DOHH2 (cell line): ENCODE data around the gene CNOT4.
A peak's percentile ranks its signal among the peaks of the same experiment; 100 is the strongest.

Experiments
- H3F3A ChIP-seq: fragments of 200-600 bp; sonication (generic), shearing (Covaris generic); 2 replicates; pipeline ENCODE4 v1.6.0; 2016; ENCODE audit warnings: antibody characterized with exemption, mild to moderate bottlenecking; ENCODE audit not compliant: control insufficient read depth, insufficient read depth
- H3K27ac ChIP-seq: fragments of 200-600 bp; sonication (generic); 2 replicates; pipeline ENCODE4 v1.5.1; 2014; ENCODE audit warnings: low read depth, mild to moderate bottlenecking, low read length, moderate library complexity
- H3K27me3 ChIP-seq: fragments of 200-600 bp; sonication (generic); 2 replicates; pipeline ENCODE4 v1.6.1; 2014; ENCODE audit warnings: mild to moderate bottlenecking, low read length, mixed read lengths; ENCODE audit not compliant: control insufficient read depth
- H3K36me3 ChIP-seq: fragments of 200-600 bp; sonication (generic); 2 replicates; pipeline ENCODE4 v1.6.1; 2014; ENCODE audit warnings: mild to moderate bottlenecking, low read length, moderate library complexity, mixed read lengths; ENCODE audit not compliant: control insufficient read depth
- H3K4me1 ChIP-seq: fragments of 200-600 bp; sonication (generic); 2 replicates; pipeline ENCODE4 v1.6.1; 2014; ENCODE audit warnings: mild to moderate bottlenecking, low read length, mixed read lengths; ENCODE audit not compliant: control insufficient read depth
- H3K4me2 ChIP-seq: fragments of 200-600 bp; sonication (generic); 2 replicates; pipeline ENCODE4 v1.6.0; 2014; ENCODE audit warnings: mild to moderate bottlenecking, low read length, moderate library complexity
- H3K4me3 ChIP-seq: fragments of 200-600 bp; sonication (generic); 2 replicates; pipeline ENCODE4 v1.5.1; 2014; ENCODE audit warnings: mild to moderate bottlenecking, low read length, mixed read lengths
- H3K79me2 ChIP-seq: fragments of 200-600 bp; sonication (generic); 2 replicates; pipeline ENCODE4 v1.6.1; 2014; ENCODE audit warnings: mild to moderate bottlenecking, low read length, mixed read lengths; ENCODE audit not compliant: control insufficient read depth
- H3K9me2 ChIP-seq: fragments of 200-600 bp; sonication (generic); replicated peaks from 2 replicates; pipeline ENCODE4 v1.6.1; 2014; ENCODE audit warnings: mild to moderate bottlenecking, low read length, mixed read lengths; ENCODE audit not compliant: control insufficient read depth
- H3K9me3 ChIP-seq: fragments of 200-600 bp; sonication (generic); 2 replicates; pipeline ENCODE4 v1.6.1; 2014; ENCODE audit warnings: antibody characterized with exemption, low read length, mixed read lengths; ENCODE audit not compliant: control insufficient read depth, insufficient read depth
- H4K20me1 ChIP-seq: fragments of 200-600 bp; sonication (generic); 2 replicates; pipeline ENCODE4 v1.6.0; 2014; ENCODE audit warnings: low read depth, mild to moderate bottlenecking, antibody characterized with exemption, low read length, moderate library complexity; ENCODE audit not compliant: control insufficient read depth, insufficient read depth
- CTCF ChIP-seq: fragments of 200-600 bp; sonication (generic); IDR thresholded peaks from one replicate; pipeline ENCODE4 v1.5.1; 2014; ENCODE audit warnings: antibody characterized with exemption, mild to moderate bottlenecking, low read depth, low read length; ENCODE audit not compliant: poor library complexity, severe bottlenecking
- EZH2phosphoT487 ChIP-seq: fragments of 200-600 bp; sonication (generic); IDR thresholded peaks from 2 replicates; pipeline ENCODE4 v1.6.1; 2017; ENCODE audit warnings: borderline replicate concordance, mild to moderate bottlenecking, antibody characterized with exemption, low read length, moderate library complexity, mixed read lengths

The CNOT4 gene

GRCh38 chr7:135365721-135366120 lies 144.2 kb downstream of the CNOT4 start:
- H3K36me3 ChIP-seq = peaks cover 13% of the 10 kb centered on the region
- no peaks in the 10 kb centered on the region for H3K79me2 ChIP-seq
- no peak overlapping the region for H3K27ac ChIP-seq
- H3K9me2 ChIP-seq = no peaks in the 10 kb centered on the region
- no peak overlapping the region for H3K4me2 ChIP-seq
- no peaks in the 10 kb centered on the region for H3K27me3 ChIP-seq
- H3K4me1 ChIP-seq = no peaks in the 10 kb centered on the region
- TF ChIP-seq CTCF (no peak), EZH2phosphoT487 (no peak)
- H3K4me3 ChIP-seq = no peak overlapping the region
- H3K9me3 ChIP-seq = no peaks in the 10 kb centered on the region
- no peaks in the 10 kb centered on the region for H3F3A ChIP-seq
- H4K20me1 ChIP-seq = no peaks in the 10 kb centered on the region

- Histone ChIP-seq H3K4me3 (no peak overlapping the region), H3K27me3 (no peaks in the 10 kb centered on the region), H3K9me2 (no peaks in the 10 kb centered on the region), H3K4me2 (no peak overlapping the region), H3K4me1 (no peaks in the 10 kb centered on the region), H3K27ac (no peak overlapping the region), H3K9me3 (no peaks in the 10 kb centered on the region), H3F3A (no peaks in the 10 kb centered on the region), H3K79me2 (no peaks in the 10 kb centered on the region), H3K36me3 (peaks cover 13% of the 10 kb centered on the region), H4K20me1 (no peaks in the 10 kb centered on the region)
- TF ChIP-seq CTCF = no peak
Observed at GRCh38 chr7:135364206-135364605, 145.7 kb downstream of the CNOT4 start.

- Histone ChIP-seq H3K36me3 (peaks cover 13% of the 10 kb centered on the region), H3K27me3 (no peaks in the 10 kb centered on the region), H4K20me1 (no peaks in the 10 kb centered on the region), H3K4me2 (no peak overlapping the region), H3K9me3 (no peaks in the 10 kb centered on the region), H3K9me2 (no peaks in the 10 kb centered on the region), H3K4me3 (no peak overlapping the region), H3K4me1 (no peaks in the 10 kb centered on the region), H3F3A (no peaks in the 10 kb centered on the region), H3K27ac (no peak overlapping the region), H3K79me2 (no peaks in the 10 kb centered on the region)
- TF ChIP-seq CTCF (peak; percentile 47), EZH2phosphoT487 (no peak)
Observed at GRCh38 chr7:135362871-135363270, 147.0 kb downstream of the CNOT4 start.

- H3K4me2 ChIP-seq = no peak overlapping the region
- no peaks in the 10 kb centered on the region for H3K27me3 ChIP-seq
- TF ChIP-seq EZH2phosphoT487 = no peak
- TF ChIP-seq CTCF = no peak
- no peaks in the 10 kb centered on the region for H3K79me2 ChIP-seq
- peaks cover 13% of the 10 kb centered on the region for H3K36me3 ChIP-seq
- no peaks in the 10 kb centered on the region for H3K9me3 ChIP-seq
- H3K27ac ChIP-seq = no peak overlapping the region
- H4K20me1 ChIP-seq = no peaks in the 10 kb centered on the region
- H3K9me2 ChIP-seq = no peaks in the 10 kb centered on the region
- H3F3A ChIP-seq = no peaks in the 10 kb centered on the region
- H3K4me3 ChIP-seq = no peak overlapping the region
- H3K4me1 ChIP-seq = no peaks in the 10 kb centered on the region
Observed at GRCh38 chr7:135361788-135362187, 148.1 kb downstream of the CNOT4 start.
